HEK293T (cell line): ENCODE measurements around the gene PALB2.

ENCODE experiments used
- CTCF ChIA-PET: fragments of 350-600 bp; formaldehyde crosslinking; extraction: SDS; loops from one replicate; lab custom pipeline; 2021; ENCODE audit warnings: antibody characterized with exemption, inconsistent platforms; lab: Yijun Ruan, JAX
- POLR2A ChIA-PET: fragments of 350-600 bp; formaldehyde crosslinking; extraction: SDS; loops from one replicate; lab custom pipeline; 2020; ENCODE audit warnings: antibody characterized with exemption, inconsistent platforms; lab: Yijun Ruan, JAX
- DNase-seq: peaks from one replicate; pipeline ENCODE4 v3.0.0; 2012; ENCODE audit warnings: mixed read lengths; ENCODE audit errors: extremely low spot score
- ARNT ChIP-seq: fragments of 450-650 bp; IDR thresholded peaks from 2 replicates; pipeline ENCODE4 v1.6.1; 2017; ENCODE audit warnings: mild to moderate bottlenecking
- BHLHE40 ChIP-seq: fragments of 450-650 bp; IDR thresholded peaks from 2 replicates; pipeline ENCODE4 v1.6.1; 2016; ENCODE audit warnings: mild to moderate bottlenecking, moderate library complexity, borderline replicate concordance
- CTBP1 ChIP-seq: fragments of 450-650 bp; IDR thresholded peaks from 2 replicates; pipeline ENCODE4 v1.6.1; 2016; ENCODE audit warnings: borderline replicate concordance
- ELF4 ChIP-seq: fragments of 450-650 bp; IDR thresholded peaks from 2 replicates; pipeline ENCODE4 v1.6.1; 2017; ENCODE audit warnings: antibody characterized with exemption
- FOXA1 ChIP-seq: fragments of 450-650 bp; IDR thresholded peaks from 2 replicates; pipeline ENCODE4 v1.6.1; 2016; ENCODE audit warnings: mild to moderate bottlenecking
- FOXK2 ChIP-seq: fragments of 450-650 bp; IDR thresholded peaks from 2 replicates; pipeline ENCODE4 v1.6.1; 2016; ENCODE audit warnings: mild to moderate bottlenecking
- FOXM1 ChIP-seq: fragments of 450-650 bp; IDR thresholded peaks from 2 replicates; pipeline ENCODE4 v1.6.1; 2017; ENCODE audit warnings: mild to moderate bottlenecking, borderline replicate concordance
- HDGF ChIP-seq: fragments of 450-650 bp; IDR thresholded peaks from 2 replicates; pipeline ENCODE4 v1.6.1; 2017; ENCODE audit warnings: antibody characterized with exemption, borderline replicate concordance
- L3MBTL2 ChIP-seq: fragments of 450-650 bp; conservative IDR thresholded peaks from 2 replicates; pipeline ENCODE4 v1.6.1; 2016; ENCODE audit warnings: mild to moderate bottlenecking
- LEF1 ChIP-seq: fragments of 450-650 bp; IDR thresholded peaks from 2 replicates; pipeline ENCODE4 v1.6.1; 2017; ENCODE audit warnings: mild to moderate bottlenecking, borderline replicate concordance
- NFRKB ChIP-seq: fragments of 450-650 bp; IDR thresholded peaks from 2 replicates; pipeline ENCODE4 v1.6.1; 2016; ENCODE audit warnings: mild to moderate bottlenecking, moderate library complexity
- PKNOX1 ChIP-seq: fragments of 450-650 bp; IDR thresholded peaks from 2 replicates; pipeline ENCODE4 v1.6.1; 2016
- SP1 ChIP-seq: fragments of 450-650 bp; IDR thresholded peaks from 2 replicates; pipeline ENCODE4 v1.6.1; 2017
- SUZ12 ChIP-seq: fragments of 450-650 bp; IDR thresholded peaks from 2 replicates; pipeline ENCODE4 v1.6.1; 2016; ENCODE audit warnings: mild to moderate bottlenecking
- TARDBP ChIP-seq: fragments of 450-650 bp; IDR thresholded peaks from 2 replicates; pipeline ENCODE4 v1.6.1; 2016
- ZNF384 ChIP-seq: fragments of 450-650 bp; IDR thresholded peaks from 2 replicates; pipeline ENCODE4 v1.6.1; 2016

Gene PALB2

GRCh38 chr16:23640931-23641765 is at the start of gene PALB2, which contains the start of gene DCTN5:
Gene PALB2 (minus strand): TSS chr16:23641310. CDS start chr16:23641157, 153 bp downstream.
Gene DCTN5 (plus strand): TSS chr16:23641466. CDS start chr16:23641543, 77 bp downstream.
- DNase-seq = peak; percentile 96
- POLR2A ChIA-PET = interaction anchor here (0.7 to 2.0 kb wide), 6 partner anchors 9 to 92 kb away, joined by 3 to 8 read pairs (median 4); partner anchors contain the start of gene PLK1
- CTCF ChIA-PET = interaction anchor here (1.4 kb wide), 1 partner anchor 44 kb away, joined by 3 read pairs; no protein-coding TSS in a partner anchor
- TF ChIP-seq CTBP1 (peak; percentile 21; the same call in 1 of the 2 replicates), FOXA1 (no peak), L3MBTL2 (peak; percentile 94), PKNOX1 (peak; percentile 54; the same call in 1 of the 2 replicates), FOXM1 (no peak), ARNT (no peak), ELF4 (peak; percentile 65), TARDBP (no peak)

- DNase-seq = no peak
- ChIA-PET CTCF (no interaction called here), POLR2A (interaction anchor here (1.3 kb wide), 1 partner anchor 10 kb away, joined by 8 read pairs; no protein-coding TSS in a partner anchor)
- TF ChIP-seq FOXA1 (no peak), SP1 (no peak)
Observed at GRCh38 chr16:23689442-23690187, 48.5 kb upstream of the PALB2 start.

GRCh38 chr16:23687034-23687808 is 46.1 kb upstream of the PALB2 start:
- CTCF ChIA-PET = no interaction called here
- no peak for TF ChIP-seq L3MBTL2
- no peak for TF ChIP-seq SP1
- TF ChIP-seq BHLHE40 = no peak
- no peak for TF ChIP-seq SUZ12
- TF ChIP-seq LEF1 = no peak
- TF ChIP-seq CTBP1 = no peak
- TF ChIP-seq NFRKB = no peak
- DNase-seq = no peak
- POLR2A ChIA-PET = no interaction called here

GRCh38 chr16:23683487-23683886 is 42.4 kb upstream of the PALB2 start:
- TF ChIP-seq SP1 (no peak), BHLHE40 (no peak), CTBP1 (no peak), ZNF384 (no peak), SUZ12 (no peak)
- POLR2A ChIA-PET = no interaction called here
- CTCF ChIA-PET = no interaction called here
- no peak for DNase-seq

GRCh38 chr16:23682181-23682580 is 41.1 kb upstream of the PALB2 start:
- CTCF ChIA-PET = interaction anchor here (0.6 kb wide), 1 partner anchor 11 kb away, joined by 6 read pairs; no protein-coding TSS in a partner anchor
- TF ChIP-seq ARNT = no peak
- TF ChIP-seq ELF4 = no peak
- TF ChIP-seq SP1 = no peak
- no peak for TF ChIP-seq LEF1
- TF ChIP-seq TARDBP = no peak
- no peak for TF ChIP-seq FOXK2
- no peak for TF ChIP-seq CTBP1
- no peak for TF ChIP-seq HDGF
- TF ChIP-seq SUZ12 = no peak
- TF ChIP-seq FOXA1 = no peak
- no peak for TF ChIP-seq L3MBTL2
- TF ChIP-seq NFRKB = no peak
- TF ChIP-seq BHLHE40 = no peak
- POLR2A ChIA-PET = no interaction called here
- DNase-seq = no peak

- ChIA-PET POLR2A (interaction anchor here (1.0 to 1.9 kb wide), 4 partner anchors 10 to 39 kb away, joined by 3 to 8 read pairs (median 6); partner anchors contain the start of genes DCTN5 and PALB2), CTCF (interaction anchor here (1.2 kb wide), 1 partner anchor 20 kb away, joined by 3 read pairs; no protein-coding TSS in a partner anchor)
- TF ChIP-seq CTBP1 (no peak), BHLHE40 (no peak), ARNT (no peak), HDGF (no peak), FOXM1 (no peak), TARDBP (no peak)
- no peak for DNase-seq
Observed at GRCh38 chr16:23679986-23680336, 38.9 kb upstream of the PALB2 start.
